ENCODE results near the gene TOMM34. TPM values are rescaled to one million over a fixed set of nuclear protein-coding genes. Genes with fewer than 3 reads are reported as not detected.

TOMM34 gene
- total and polyA plus RNA-seq, 2 of the 13 experiments (the other 11 are each of a cell fraction or from before 2014, with no cell fraction given), result 36.2 to 52.0 TPM

GRCh38 chr20:44960103-44960852 is at the start of gene TOMM34 (continued):
- peak; percentile 64; the same call in 1 of the 2 replicates for TF ChIP-seq CREM (IDR thresholded peaks at IDR 0.05)
- TF ChIP-seq CREM (CRISPR knock-in tag; IDR thresholded peaks at IDR 0.05), result no peak
- TF ChIP-seq GLI4 (CRISPR knock-in tag; IDR thresholded peaks at IDR 0.05; ENCODE audit: borderline replicate concordance), result peak; percentile 95; the same call in 1 of the 2 replicates
- peak; percentile 49 for TF ChIP-seq SKI (IDR thresholded peaks at IDR 0.05; ENCODE audit: partially characterized antibody)
- no peak for TF ChIP-seq PRDM4 (CRISPR knock-in tag; IDR thresholded peaks at IDR 0.05; ENCODE audit: borderline replicate concordance)
- peak; percentile 83 for TF ChIP-seq PHF20 (CRISPR knock-in tag; IDR thresholded peaks at IDR 0.05)
- TF ChIP-seq ARID3A (IDR thresholded peaks at IDR 0.05; ENCODE audit: low read depth, low read length), result no peak
- peak; percentile 98 for TF ChIP-seq RBFOX2 (IDR thresholded peaks at IDR 0.05; ENCODE audit: low read depth, low read length)
- TF ChIP-seq EP300 (IDR thresholded peaks at IDR 0.05; ENCODE audit: low read depth in 2 of 2, low read length in 2 of 2), result no peak
- peak; percentile 37 for TF ChIP-seq EP300 (CRISPR knock-in tag; IDR thresholded peaks at IDR 0.05; ENCODE audit: borderline replicate concordance)
- peak; percentile 97 for TF ChIP-seq MYPOP (CRISPR knock-in tag; IDR thresholded peaks at IDR 0.05)
- no peak; the same call in 1 of the 2 replicates for TF ChIP-seq IRF1 (CRISPR knock-in tag; IDR thresholded peaks at IDR 0.05; ENCODE audit: low read depth)
- TF ChIP-seq ZNF253 (CRISPR knock-in tag; IDR thresholded peaks at IDR 0.05; ENCODE audit: borderline replicate concordance), result peak; percentile 99
- TF ChIP-seq ZNF703 (CRISPR knock-in tag; IDR thresholded peaks at IDR 0.05; ENCODE audit: borderline replicate concordance), result peak; percentile 79
- no peak for TF ChIP-seq ZNF549 (CRISPR knock-in tag; IDR thresholded peaks at IDR 0.05)
- TF ChIP-seq ZNF720 (CRISPR knock-in tag; IDR thresholded peaks at IDR 0.05), result peak; percentile 89; the same call in 1 of the 2 replicates
- TF ChIP-seq FOSL2 (CRISPR knock-in tag; IDR thresholded peaks at IDR 0.05), result peak; percentile 54; the same call in 1 of the 2 replicates
- TF ChIP-seq SAP130 (CRISPR knock-in tag; IDR thresholded peaks at IDR 0.05; ENCODE audit: low read depth), result peak; percentile 95
- no peak for TF ChIP-seq RFX1 (IDR thresholded peaks at IDR 0.05)
- peak; percentile 99 for TF ChIP-seq MAX (IDR thresholded peaks at IDR 0.05)
- TF ChIP-seq ZNF766 (CRISPR knock-in tag; IDR thresholded peaks at IDR 0.05; ENCODE audit: borderline replicate concordance), result peak; percentile 83; the same call in 1 of the 2 replicates
- TF ChIP-seq STAT5B (CRISPR knock-in tag; IDR thresholded peaks at IDR 0.05), result peak; percentile 62; the same call in 1 of the 2 replicates
- TF ChIP-seq KDM5A (IDR thresholded peaks at IDR 0.05; ENCODE audit: borderline replicate concordance, low read length), result peak; percentile 57; the same call in 1 of the 2 replicates
- TF ChIP-seq TBP (CRISPR knock-in tag; IDR thresholded peaks at IDR 0.05), result peak; percentile 76; the same call in 1 of the 2 replicates
